Epithelial cell of alveolus of lung (primary cell): Measurements from ENCODE around the gene FAM193B. TPM values are rescaled to one million over a fixed set of nuclear protein-coding genes. Genes with fewer than 3 reads are reported as not detected.

Source experiments
- total RNA-seq: library from RNA; depleted of rRNA; stranded (reverse); fragments of >200 nt; gene quantifications from 2 replicates; pipeline ENCODE4 v1.2.1, GENCODE V29; 2015

The FAM193B gene
- total RNA-seq, result 16.0 and 77.8 TPM in 2 replicates

DNA sequence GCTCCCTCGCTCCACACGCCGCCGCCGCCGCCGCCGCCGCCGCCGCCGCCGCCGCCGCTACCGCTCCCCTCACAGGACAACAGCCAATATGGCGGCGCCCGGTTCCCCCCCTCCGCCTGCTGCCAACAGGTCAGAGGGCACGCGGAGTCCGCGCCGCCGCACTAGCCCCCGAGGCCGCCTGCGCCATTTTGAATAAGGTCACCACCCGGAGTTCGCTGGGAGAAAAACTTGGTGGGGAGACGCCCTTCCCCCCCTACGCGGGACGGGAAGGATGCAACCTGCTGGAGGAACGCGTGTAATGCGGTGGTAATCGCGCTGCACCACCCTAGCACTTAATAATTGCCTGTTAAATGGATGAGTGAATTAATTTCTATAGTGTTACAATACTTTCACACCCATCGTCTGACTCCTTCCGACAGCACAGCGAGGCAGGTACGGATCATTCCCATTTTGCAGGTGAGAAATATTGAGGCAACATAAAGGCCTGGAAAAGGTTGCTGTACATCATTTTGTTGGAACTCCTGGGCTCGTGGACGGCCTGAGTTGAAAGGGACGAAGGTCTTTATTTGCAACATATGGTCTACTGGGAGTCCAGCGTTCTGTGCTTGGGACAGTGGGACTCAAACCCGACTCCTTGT is at the start of gene FAM193B:
Gene FAM193B (minus strand): TSS at position 90 of the 638 bp plus-strand sequence. CDS start 105 bp downstream, outside the sequence.

DNA sequence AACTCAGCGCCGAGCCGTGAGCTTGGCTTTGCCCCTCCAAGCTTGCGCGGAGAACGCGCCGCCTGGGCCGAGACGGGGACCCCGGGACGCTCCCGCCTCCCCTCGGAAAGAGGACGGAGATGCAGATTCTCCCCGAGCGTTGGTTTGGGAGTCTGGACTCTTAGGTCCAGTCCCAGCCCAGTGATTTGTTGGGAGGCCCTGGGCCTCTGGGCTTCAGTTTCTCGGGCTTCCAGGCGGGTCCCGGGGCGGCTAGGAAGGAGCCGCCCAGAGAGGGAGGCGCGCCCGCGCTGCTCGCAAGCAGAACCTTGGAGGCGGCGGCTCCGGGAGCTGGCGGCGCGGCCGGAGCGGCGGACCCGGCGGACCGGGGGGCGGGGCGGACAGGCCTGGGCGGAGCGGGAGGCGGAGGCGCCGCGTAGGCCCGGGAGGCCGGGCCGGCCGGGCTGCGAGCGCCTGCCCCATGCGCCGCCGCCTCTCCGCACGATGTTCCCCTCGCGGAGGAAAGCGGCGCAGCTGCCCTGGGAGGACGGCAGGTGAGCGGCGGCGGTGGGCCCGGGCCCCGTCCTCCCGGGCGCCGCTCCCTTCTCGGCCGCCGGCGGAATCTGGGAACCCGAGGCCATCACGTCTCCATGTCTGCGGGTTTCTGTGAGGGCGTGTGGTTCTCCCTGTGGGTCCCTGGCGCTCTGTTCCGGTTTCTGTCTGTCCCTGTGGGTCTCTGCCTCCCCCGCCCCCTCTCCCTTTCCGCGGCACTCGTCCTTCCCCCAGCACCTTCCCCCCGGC is 45.6 kb upstream of the FAM193B start, which contains the start of gene B4GALT7:
Gene B4GALT7 (plus strand): TSS at position 402 of the 777 bp plus-strand sequence. CDS start 79 bp downstream, at position 481.

DNA sequence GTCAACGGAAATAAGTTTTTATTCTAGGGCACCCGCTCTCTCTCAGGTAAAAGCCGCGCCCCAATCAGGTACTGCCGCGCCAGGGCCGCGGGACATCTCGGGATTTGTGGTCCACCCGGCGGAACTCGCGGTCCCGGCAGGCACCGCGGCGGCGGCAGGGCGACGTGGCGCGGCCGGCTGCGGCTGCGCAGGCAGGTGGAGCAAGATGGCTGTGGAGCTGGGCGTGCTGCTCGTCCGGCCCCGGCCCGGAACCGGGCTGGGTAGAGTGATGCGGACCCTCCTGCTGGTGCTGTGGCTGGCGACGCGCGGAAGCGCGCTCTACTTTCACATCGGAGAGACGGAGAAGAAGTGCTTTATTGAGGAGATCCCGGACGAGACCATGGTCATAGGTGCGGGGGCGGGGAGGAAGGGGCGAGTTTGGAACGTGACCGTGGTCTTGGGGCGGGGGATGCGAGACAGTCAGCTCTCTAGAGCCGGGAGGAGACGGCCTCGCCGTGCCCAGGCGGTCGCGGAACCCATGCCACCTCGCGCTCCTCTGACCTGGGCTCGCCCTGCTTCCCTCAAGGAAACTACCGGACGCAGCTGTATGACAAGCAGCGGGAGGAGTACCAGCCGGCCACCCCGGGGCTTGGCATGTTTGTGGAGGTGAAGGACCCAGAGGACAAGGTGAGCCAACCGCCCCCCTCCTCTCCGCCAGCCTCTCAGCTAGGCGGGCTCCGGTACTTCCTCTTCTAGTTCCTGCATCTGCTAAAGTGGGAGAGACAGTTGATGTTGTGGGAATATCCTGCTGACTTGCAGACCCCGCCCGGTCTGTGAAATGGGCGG is 37.9 kb upstream of the FAM193B start, which contains the start of gene TMED9:
Gene TMED9 (plus strand): TSS at position 194 of the 825 bp plus-strand sequence. CDS start 12 bp downstream, at position 206.

DNA sequence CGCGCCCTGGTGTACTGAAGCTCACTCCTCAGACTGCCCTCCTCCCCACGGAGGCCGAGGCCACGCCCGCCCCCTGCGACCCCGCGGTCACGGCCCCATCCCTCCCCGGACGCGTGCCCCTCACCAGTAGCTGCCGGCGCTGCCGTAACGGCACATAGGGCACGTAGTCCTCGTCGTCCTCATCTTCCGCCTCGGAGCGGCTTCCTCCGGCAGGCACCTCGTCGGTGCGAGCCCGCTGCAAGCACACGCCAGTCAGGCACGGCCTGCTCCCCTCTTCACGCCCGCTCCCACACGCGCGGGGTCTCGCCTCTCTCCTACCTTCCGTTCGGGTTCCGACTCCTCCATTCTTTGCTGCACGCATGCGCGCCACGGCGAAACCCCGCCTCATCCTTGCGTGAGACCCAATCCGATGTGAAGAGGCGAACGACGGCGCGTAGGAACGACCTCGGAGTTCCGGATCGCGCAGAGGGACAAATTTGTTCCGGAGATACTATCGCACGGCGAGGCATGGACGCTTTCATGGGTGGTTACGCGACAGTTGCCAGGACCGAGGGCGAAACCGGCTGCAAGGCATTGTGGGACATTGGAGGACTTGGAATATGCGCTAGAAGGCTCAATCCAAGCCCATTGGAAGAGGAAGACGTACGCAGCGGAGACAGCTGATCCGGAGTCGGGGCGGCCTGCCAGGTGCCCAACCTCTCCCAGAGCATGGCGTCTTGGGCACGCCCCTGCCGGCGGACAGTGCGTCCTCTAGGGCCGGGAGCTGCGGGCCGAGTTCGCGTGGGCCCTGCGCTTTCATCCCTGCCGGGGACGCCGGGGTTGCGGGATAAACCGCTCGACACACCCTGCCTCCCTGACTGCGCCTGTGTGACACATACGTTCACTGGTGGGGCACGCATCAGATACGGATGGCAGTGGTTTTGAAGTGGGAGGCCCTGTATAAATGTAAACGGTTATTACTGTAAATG is 37.5 kb downstream of the FAM193B start, which contains the start of gene DDX41:
Gene DDX41 (minus strand): TSS at position 361 of the 968 bp plus-strand sequence. CDS start 16 bp downstream, at position 345.

DNA sequence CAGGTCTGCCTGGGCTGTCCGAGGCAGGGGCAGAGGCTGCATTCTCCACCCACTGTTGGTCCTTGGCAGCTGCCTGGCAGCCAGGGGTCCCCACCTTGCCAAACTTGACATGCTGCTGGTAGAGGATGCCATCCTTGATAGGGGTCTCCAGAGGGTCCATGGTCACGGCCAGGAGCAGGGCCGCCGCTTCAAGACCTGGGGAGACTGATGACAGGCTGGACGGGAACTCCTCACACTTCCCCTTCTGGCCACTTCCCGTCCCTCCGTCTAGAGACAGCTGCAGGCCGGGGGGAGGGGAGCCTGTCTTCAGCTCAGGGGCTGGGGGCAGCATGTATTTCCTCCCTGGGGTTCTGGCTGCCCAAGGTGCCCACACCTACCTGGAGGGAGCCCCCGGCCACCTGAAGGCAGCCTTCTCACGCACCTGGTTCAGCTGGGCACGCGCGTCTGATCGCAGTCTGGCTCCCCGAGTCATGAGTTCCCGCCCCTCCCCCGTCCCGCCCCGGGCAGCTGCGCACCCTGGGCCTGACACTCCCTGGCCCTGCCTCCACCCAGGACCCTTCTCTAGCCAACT is 44.9 kb downstream of the FAM193B start, which contains the start of gene DOK3:
Gene DOK3 (minus strand): TSS at position 446 of the 571 bp plus-strand sequence. CDS start 286 bp downstream, at position 160.

DNA sequence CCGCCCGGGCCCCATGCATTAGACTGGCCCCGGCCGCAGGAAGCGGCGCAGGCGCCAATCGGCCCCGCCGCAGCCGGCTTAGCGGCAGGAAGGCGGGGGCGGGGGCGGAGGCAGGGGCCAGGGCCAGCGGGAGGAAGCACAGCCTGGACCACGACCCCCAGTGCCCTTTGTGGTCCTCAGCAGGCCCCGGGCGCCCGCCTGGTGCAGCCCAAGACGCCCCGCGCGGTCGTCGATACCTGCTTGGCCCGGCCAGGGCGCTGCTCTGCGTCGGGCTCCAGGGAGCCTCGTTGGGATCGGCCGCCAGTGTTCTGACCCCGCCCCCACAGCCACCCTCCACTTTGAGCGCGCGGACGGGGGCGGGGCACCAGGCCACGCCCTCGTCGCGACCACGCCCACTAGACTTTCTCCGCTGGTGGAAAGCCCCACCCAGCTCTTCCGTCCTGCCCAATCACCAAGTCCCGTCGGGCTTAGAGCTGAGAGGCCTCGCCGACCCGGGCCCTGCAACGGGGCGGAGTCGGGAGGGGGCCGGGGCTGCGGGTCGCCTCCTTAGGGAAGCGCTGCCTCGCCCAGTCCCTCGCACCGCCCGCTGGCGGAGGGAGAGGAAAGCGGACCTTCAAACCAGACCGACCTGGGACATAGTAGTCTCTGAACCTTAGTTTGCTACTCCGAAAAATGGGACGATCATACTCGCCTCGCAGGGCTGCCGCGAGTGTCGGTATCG is 56.9 kb downstream of the FAM193B start, which contains the start of gene PDLIM7:
Gene PDLIM7 (minus strand): TSS at position 313 of the 721 bp plus-strand sequence. CDS start 1,092 bp downstream, outside the sequence.

DNA sequence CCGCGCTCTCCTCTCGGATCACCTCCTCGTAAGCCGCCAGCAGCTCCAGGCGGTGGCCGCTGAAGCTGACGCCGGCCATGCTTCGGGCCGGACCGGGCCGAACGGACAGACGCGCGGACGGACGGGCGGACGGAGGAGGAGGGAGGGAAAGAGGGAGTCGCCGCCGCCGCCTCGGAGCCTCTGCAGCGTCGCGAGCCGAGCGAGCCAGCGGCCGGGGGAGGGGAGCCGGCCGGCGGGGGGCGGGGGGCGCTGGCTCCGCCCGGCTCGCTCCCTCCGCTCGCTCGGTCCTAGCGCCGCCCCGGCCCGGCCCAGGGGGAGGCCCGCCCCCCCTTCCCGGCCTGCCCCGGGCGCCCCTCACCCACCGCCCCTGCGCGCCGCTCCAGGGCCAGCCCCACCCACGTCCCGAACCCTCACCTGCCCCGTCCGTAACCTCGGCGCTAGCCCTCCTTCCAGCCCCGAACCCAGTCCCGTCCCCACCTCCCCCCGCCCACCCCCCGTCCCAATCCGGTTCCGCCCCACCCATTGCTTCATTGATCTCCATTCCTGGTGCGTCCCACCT is 80.8 kb downstream of the FAM193B start, which contains the start of gene DBN1:
Gene DBN1 (minus strand): TSS at position 192 of the 559 bp plus-strand sequence. CDS start 113 bp downstream, at position 79.

Other genes starting within 250 kb of the FAM193B start
- gene MXD3, start 242.7 kb downstream of the FAM193B start, total RNA-seq, result 21.7 and 30.7 TPM in 2 replicates
- gene LMAN2, start 202.9 kb downstream of the FAM193B start, total RNA-seq, result 289 and 319 TPM in 2 replicates
- 3.9 and 10.3 TPM in 2 replicates for gene RGS14, start 196.6 kb downstream of the FAM193B start, total RNA-seq
- not detected in 2 replicates for gene SLC34A1, start 170.1 kb downstream of the FAM193B start, total RNA-seq
- gene PFN3, start 153.9 kb downstream of the FAM193B start, total RNA-seq, result not detected in 2 replicates
- gene F12, start 145.0 kb downstream of the FAM193B start, total RNA-seq, result 0.40 and 1.0 TPM in 2 replicates
- 19.8 and 37.6 TPM in 2 replicates for gene GRK6, start 127.9 kb downstream of the FAM193B start, total RNA-seq
- gene PRR7, start 107.7 kb downstream of the FAM193B start, total RNA-seq, result 9.3 and 10.0 TPM in 2 replicates
- gene DBN1, start 80.9 kb downstream of the FAM193B start, total RNA-seq, result 125 and 211 TPM in 2 replicates
- 216 and 501 TPM in 2 replicates for gene PDLIM7, start 57.0 kb downstream of the FAM193B start, total RNA-seq
- gene DOK3, start 44.7 kb downstream of the FAM193B start, total RNA-seq, result 0.91 and 1.5 TPM in 2 replicates
- gene DDX41, start 37.6 kb downstream of the FAM193B start, total RNA-seq, result 92.1 and 136 TPM in 2 replicates
- gene TMED9, start 37.6 kb upstream of the FAM193B start, total RNA-seq, result 172 and 235 TPM in 2 replicates
- 27.5 and 47.4 TPM in 2 replicates for gene B4GALT7, start 45.6 kb upstream of the FAM193B start, total RNA-seq
- gene FAM153A, start 228.3 kb upstream of the FAM193B start, total RNA-seq, result not detected in 2 replicates